Suppressor macrophage treated with lipopolysaccharide for 4 hours (primary cell): ENCODE measurements around the gene FNDC4.

Experiments
- DNase-seq: peaks from one replicate; pipeline ENCODE4 v3.0.0-alpha.2; 2020

The FNDC4 gene

DNA sequence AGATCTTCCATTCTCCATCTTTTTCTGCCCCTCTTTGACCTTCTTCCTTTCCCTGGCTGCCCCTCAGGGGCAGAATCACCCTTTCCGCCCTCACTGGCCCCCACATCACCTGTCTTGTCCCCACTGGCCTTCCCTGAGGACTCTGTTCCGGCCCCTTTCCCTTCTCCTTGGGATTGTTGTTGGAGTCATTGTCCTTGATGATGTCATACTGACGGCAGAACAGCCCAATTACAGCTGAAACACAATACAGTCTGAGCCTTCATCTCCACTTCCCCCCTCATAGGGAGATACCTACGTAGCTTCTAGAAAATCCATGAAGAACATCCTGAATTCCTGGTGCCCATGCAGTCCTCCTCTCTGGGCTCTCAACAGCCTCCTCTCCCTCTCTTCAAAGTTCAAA, 2.4 kb downstream of the FNDC4 start:
- no peak for DNase-seq

DNA sequence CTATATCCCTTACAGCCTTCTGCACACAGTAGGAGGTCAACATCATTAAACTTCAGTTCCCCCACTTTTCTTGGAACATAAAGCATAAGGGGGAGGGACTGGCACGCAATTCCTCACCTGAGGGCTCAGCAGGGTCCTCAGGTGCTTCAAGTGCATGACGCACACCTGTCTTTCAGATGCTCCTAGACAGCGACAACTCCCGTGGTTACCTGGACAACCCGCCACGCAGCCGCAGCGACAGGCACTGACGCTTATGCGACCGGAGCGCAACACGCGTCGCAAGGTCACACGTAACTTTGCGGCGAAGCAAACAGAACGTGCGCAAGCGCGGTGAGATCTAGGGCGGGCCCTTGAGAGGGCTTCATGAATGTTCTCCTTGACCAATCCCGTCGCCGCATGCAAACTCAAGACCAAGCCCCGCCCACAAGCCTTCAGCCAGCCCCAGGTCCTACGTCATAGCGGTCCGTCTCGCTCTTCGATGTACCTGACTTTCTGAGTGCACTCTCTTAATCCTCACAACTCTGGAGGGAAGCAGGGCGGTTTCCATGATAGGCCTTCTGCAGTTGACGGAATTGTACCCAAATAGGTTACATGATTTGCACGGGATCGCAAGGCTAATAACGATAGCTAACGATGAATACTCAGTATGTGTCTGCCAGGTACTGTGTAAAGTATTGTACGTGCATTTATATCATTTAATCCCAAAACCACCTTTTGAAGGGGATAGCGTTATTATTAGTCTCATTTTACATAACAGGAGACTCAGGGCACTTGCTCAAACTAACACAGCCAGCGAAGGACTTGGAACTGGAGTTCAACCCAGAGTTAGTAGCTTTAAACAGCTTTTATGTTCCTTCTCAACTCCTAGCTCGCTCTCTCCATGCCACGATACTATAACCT, 5.3 kb downstream of the FNDC4 start, which contains the start of gene IFT172:
TSS of gene IFT172 (minus strand) at position 246 of the 900 bp plus-strand sequence. CDS start at position 156, 90 bp downstream.
- DNase-seq = peak; percentile 99

DNA sequence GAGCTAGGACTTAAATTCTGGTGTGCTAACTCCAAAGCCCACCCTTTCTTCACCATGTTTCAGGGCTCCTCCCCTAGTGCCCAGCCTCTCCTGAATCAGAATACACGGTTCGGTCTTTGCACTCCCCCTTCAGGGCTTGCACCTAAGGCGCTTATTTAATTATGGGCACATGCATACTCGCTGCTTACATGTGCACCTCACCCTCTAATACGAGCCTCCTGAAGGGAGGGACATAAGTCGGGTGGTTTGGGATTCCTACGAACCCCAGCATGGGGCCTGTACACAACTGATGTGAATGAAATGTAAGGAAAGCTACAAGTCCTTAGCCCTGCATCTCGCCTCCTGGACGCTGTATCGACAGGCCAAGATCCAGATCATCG, 5.9 kb downstream of the FNDC4 start:
- DNase-seq = peak; percentile 16

DNA sequence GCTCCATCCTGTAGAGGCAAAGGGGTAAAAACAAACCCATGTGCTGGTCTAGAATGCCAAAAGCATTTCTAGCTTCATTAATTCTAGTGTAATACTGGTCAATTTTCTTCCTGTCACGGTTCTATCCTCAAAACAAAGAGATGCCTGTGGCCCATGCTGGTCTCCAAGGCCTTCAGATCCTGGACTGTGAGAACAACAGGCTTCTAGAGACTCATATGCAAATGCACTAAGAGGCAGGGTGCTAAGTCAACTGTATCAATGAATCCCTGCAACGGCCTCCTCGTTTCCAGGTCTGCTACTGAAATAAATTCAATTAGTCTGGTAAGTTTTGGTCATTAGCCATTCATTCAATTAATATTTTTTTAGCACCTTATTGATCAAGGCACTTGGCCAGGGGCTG, 9.5 kb downstream of the FNDC4 start:
- DNase-seq = no peak

DNA sequence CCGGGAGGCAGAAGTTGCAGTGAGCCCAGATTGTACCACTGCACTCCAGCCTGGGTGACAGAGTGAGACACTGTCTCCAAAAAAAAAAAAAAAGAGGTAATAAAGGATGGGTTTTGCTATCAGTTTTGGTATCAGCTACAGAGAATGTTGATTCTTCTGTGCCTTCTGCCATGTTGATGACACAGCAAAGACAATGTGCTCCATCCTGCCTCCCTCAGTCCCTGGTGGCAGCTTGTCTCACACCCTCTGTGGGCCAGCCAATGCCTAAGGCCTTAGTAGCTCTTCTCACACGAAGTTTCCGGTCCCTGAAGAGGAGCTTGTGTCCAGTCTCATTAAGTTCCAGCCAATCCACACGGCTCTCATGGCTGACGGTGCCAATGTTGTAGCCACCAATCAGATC, 23.0 kb downstream of the FNDC4 start:
- no peak for DNase-seq

DNA sequence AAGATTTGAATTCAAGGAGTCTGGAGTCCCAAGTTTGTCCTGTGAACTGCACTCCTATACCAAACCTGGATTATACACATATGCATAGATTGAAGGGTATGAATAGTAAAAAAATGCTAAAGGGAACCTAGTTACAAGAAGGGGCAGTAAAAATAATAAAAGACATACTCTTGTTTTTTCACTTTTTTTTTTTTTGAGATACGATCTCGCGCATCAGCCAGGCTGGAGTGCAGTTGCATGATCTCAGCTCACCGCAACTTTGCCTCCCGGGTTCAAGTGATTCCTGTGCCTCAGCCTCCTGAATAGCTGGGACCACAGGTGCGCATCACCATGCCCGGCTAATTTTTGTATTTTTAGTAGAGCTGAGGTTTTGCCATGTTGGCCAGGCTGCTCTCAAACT, 30.6 kb downstream of the FNDC4 start:
- DNase-seq = no peak

DNA sequence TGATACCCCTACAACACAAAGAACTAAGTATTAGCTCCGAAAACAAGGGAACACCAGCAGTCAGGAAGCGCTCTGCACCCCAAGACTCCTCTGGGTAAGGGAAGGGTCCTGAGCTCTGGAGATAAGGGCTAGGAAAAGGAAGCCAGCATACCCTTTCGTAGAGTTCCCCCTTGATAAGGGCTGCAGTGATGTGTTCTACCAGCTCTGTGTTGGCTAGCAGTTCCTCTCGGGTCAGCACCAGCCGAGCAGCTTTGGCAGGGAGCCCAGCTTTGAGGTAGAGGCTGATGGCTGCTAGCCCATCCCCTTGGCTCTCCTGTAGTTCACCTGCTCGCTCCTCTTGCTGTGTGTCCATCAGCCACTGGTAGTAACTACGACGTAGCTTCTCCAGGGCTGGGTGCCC, 33.9 kb downstream of the FNDC4 start:
- DNase-seq = no peak

DNA sequence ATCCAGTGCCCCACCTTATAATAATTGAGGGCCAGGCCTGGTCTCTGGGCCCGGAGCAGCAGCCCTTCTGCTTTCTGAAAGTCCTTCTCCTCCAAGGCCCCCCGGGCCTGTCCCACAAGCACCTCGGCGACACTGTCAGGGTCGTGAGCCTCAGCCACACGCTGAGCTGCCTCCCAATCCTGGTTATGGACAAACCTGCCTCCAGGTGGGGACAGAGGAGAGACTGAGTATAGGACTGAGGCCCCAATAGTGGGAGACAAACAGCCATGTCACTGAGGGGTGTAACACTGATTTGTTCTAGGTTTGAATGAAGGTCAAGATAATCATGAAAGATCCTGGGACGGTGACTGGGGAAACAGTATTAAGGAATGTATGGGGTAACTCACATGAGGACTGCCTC, 41.0 kb downstream of the FNDC4 start:
- DNase-seq = no peak

DNA sequence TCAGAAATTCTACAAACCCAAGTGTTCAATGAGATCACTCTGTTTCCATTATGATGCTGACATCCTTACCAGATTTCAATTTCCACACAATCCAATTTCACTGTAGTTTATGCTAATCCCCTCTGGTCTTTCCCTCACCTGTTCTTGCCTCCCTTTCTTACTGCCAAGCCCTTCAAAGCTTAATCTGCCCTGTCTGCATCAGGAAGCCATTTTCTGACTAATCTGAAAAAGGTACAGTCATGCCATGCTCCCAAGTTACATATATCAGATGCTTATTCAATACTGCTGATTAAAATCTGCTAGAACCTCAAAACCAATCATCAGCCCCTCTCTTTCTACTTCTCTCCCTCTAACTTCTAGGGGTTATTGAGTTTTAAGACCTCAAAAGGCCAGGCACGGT, 43.9 kb downstream of the FNDC4 start:
- DNase-seq = no peak

DNA sequence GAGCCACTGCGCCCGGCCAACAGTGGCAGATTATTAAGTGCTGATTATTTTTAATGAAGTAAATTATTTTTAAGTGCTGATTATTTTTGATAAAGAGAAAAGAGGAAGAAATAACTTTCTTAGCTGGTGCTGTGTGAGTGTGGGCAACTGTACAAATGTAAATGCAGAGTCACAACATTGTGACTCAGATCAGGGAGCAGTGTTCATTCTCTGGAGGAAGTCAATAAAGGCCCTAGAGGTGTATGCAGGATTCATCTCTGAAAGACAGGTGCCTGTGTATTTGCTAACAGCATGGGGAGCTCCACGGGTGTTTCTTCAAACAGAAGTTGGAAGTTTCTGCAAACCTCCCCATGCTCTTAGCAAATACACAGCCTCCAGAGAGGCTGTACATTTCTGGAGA, 46.6 kb downstream of the FNDC4 start:
- no peak for DNase-seq

DNA sequence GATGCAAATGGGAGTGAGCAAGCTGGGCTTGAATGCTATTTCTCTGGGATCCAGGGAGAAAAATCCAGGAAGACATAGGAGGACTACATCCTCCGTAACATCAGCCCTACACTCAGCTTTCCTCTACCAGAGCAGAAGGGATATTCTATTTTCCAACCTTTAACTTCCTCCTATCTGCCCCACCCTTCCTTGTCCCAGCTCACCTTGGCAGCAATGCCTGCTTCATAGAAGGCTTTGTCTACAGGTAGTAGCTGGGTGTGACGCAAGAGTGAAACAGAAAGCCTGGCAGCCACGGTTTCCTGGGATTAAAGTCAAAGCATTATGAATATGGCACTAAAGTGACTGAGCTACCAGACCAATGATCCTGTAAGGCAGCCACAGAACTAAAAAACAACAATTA, 48.9 kb downstream of the FNDC4 start:
- DNase-seq = no peak

DNA sequence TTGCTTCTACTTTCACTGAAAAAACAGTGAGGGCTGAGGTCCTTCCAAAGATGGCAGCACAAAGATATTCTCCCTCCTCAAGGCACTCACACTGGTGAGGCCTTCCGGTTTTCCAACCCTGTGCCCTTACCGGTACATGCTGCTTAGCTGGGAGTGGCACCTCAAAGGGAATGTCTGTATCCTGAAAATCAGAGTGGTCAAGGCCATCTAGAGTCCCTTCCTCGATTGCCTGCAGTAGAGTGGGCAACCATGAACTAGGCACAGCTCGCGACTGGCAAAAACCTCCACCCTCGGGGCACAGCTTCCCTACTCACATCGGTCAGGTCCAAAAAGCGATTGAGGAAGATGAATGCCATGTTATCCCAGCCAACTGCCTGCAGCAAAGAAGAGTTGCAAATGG, 49.4 kb downstream of the FNDC4 start:
- DNase-seq = no peak

DNA sequence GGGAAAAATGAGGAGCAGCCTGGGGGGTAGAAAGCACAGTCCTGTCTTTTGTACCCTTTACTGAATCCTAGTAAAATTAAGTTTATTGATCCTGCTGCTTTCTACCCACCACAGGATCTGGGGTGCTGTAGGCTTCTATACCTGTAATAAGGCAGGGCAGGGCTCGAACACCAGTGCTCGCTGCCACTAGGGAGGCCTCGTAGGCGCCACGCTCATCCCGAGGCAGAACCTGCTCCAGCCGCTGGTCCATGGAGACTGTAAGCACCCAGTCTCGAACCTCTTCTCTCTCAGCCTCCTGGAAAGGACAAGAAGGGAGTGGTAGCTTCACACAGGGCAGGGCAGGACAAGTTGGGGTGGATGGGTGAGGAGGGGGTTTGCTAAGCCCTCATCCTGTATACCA, 49.8 kb downstream of the FNDC4 start:
- no peak for DNase-seq

DNA sequence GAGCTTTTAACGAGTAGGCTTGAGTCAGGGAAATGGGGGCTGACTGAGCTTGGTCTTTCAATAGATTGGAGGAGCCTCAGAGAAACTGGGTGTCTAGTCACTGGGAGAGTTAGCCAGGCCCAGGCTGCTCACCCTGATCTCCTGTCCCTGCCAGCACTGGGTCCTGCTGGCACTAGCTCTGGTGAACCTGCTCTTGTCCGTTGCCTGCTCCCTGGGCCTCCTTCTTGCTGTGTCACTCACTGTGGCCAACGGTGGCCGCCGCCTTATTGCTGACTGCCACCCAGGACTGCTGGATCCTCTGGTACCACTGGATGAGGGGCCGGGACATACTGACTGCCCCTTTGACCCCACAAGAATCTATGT, 52.1 kb downstream of the FNDC4 start:
- DNase-seq = no peak

DNA sequence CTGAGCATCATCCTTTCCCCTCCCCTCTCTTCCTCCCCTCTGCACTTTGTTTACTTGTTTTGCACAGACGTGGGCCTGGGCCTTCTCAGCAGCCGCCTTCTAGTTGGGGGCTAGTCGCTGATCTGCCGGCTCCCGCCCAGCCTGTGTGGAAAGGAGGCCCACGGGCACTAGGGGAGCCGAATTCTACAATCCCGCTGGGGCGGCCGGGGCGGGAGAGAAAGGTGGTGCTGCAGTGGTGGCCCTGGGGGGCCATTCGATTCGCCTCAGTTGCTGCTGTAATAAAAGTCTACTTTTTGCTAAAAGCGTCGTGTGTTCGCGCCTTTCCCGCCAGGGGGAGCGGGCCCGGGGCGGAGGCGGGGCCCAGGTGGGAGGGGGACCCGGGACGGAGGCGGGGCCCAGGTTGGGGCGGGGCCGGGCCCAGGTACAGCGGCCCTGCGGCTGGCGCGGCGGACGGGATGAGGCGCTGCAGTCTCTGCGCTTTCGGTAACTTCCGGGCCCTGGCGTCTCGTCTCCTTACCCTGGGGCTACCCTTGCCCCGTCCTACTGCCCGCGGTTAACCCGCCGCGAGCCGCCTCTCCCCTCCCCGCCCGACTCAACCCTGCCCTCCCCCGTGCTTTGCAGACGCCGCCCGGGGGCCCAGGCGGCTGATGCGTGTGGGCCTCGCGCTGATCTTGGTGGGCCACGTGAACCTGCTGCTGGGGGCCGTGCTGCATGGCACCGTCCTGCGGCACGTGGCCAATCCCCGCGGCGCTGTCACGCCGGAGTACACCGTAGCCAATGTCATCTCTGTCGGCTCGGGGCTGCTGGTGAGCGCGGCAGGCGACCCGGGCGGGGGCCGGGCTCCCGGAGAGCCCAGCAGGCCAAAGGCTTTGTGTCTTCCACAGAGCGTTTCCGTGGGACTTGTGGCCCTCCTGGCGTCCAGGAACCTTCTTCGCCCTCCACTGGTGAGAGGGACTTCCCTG, 52.8 kb downstream of the FNDC4 start, which contains the start of gene KRTCAP3:
TSS of gene KRTCAP3 (plus strand) at position 424 of the 962 bp plus-strand sequence. CDS start at position 456, 32 bp downstream.
- no peak for DNase-seq
